Activated T-helper 17 cell treated with anti-CD3 and anti-CD28 coated beads, Interleukin-2, amount 50 U/mL, for 72 hours (primary cell): Measurements from ENCODE around the gene NAGK. TPM values are rescaled to one million over a fixed set of nuclear protein-coding genes. Genes with fewer than 3 reads are reported as not detected.

Experiments used
- ATAC-seq: fragments of 150-1000 bp; cut with Tn5 transposase; replicated peaks from 2 replicates; pipeline ENCODE4 v1.10.0; 2021; ENCODE audit warnings: mild to moderate bottlenecking, moderate library complexity
- H3K27ac Mint-ChIP-seq: one replicate; pipeline ENCODE4 v1.8.0; 2022; ENCODE audit warnings: mixed read lengths
- H3K27me3 Mint-ChIP-seq: one replicate; pipeline ENCODE4 v1.8.0; 2022; ENCODE audit warnings: mixed read lengths
- H3K36me3 Mint-ChIP-seq: one replicate; pipeline ENCODE4 v1.8.0; 2022; ENCODE audit warnings: low read depth, mild to moderate bottlenecking, mixed read lengths
- H3K4me1 Mint-ChIP-seq: one replicate; pipeline ENCODE4 v1.8.0; 2022; ENCODE audit warnings: mixed read lengths
- H3K4me3 Mint-ChIP-seq: one replicate; pipeline ENCODE4 v1.8.0; 2022; ENCODE audit warnings: mild to moderate bottlenecking, mixed read lengths
- H3K9me3 Mint-ChIP-seq: one replicate; pipeline ENCODE4 v1.8.0; 2022; ENCODE audit warnings: mixed read lengths
- total RNA-seq, 2 donors: library from RNA; stranded (reverse); gene quantifications; one replicate each; pipeline ENCODE4 v1.2.3, GENCODE V29; 2022

NAGK gene
- total RNA-seq, 2 donors from 2014 or later: 44.1 to 55.4 TPM

DNA sequence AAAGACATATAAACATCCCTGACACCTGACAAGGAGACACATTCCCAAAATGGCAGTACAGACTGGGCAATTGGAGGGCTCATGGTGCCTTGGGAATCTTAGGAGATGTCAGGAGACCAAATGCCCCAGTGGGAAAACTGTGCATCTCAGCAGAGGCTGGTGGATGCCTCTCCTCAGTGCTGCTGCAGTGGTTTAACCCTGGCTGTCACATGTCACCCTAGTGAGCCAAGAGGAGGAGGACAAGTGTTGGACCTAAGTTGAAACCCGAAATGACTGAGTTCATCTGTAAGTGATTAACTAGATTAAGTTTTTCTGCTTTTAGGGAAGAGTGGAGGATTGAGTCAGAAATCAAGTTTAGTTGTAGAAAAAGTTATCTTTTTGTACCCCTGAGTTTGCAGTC is 5.2 kb upstream of the NAGK start:
- H3K4me1 Mint-ChIP-seq: no peaks in the 10 kb centered on the region
- H3K27me3 Mint-ChIP-seq: peaks cover 16% of the 10 kb centered on the region
- ATAC-seq: no peak
- H3K9me3 Mint-ChIP-seq: no peaks in the 10 kb centered on the region
- H3K4me3 Mint-ChIP-seq: no peak overlapping the region
- no peak overlapping the region for H3K27ac Mint-ChIP-seq
- H3K36me3 Mint-ChIP-seq: peaks cover 4% of the 10 kb centered on the region

DNA sequence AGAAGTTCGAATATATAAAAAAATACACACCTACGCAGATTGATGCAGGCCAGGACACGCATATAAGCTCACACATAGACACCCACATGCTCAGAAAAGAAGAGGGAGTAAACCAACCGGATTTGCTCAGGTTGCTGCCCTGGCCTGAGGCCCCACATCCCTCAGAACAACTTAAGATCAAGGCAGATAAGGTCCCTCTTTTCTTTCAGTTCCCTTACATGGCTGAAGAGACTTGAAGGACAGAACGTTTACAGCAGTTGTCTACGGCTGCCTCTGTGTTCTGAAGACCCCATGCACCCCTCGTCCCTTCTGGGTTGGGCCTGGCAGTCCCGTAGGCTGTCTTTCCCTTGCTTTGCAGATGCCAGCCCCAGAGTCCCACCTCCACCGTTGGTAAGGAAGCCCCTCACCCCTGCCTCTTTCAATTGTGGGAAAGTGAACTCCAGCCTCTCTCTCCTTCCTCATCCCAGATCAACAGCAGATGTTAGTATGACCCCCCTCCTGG is 4.3 kb upstream of the NAGK start:
- Mint-ChIP-seq H3K27me3 (peaks cover 12% of the 10 kb centered on the region), H3K4me1 (no peaks in the 10 kb centered on the region), H3K36me3 (peaks cover 11% of the 10 kb centered on the region), H3K27ac (no peak overlapping the region), H3K9me3 (no peaks in the 10 kb centered on the region), H3K4me3 (no peak overlapping the region)
- no peak for ATAC-seq

DNA sequence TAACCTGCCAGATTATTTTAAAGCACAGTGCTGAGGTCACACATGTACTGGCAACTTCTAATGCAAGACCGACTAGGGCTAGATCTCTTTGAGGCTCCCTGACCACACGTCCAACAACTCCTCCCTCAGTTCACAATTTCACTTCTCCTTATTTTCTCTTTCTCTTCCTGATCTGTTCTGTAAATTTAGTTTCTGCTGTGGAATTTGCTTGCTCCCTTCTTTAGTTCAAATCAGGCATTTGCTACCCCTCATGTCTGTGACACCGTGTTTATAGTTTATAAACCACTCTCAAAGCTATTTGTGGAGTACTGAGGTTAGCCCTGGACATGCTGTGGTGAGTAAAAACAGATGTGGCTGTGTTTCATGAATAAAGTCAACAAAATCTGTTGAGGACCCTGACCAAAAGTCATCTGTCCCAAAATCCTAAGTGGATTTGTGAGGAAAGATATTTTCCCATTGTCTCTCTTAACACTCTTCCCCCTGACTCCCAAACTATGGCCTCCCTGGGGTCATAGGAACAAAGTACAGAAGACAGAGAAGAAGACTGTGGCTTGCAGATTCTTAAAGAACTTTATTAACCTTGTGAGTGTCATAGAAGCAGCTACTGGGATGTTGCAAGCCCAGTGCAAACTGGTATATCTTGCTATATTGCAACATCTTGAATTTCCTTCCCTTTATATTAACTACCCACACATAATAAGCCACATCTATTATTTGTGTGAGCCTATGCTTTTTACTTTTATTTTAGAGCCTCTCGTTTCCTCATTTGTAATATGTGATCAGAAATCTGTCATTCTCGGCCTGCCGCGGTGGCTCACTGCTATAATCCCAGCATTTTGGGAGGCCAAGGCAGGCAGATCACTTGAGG is 3.5 kb upstream of the NAGK start:
- no peak for ATAC-seq
- no peak overlapping the region for H3K4me3 Mint-ChIP-seq
- H3K27me3 Mint-ChIP-seq: peaks cover 7% of the 10 kb centered on the region
- peaks cover 11% of the 10 kb centered on the region for H3K36me3 Mint-ChIP-seq
- no peak overlapping the region for H3K27ac Mint-ChIP-seq
- no peaks in the 10 kb centered on the region for H3K9me3 Mint-ChIP-seq
- peaks cover 7% of the 10 kb centered on the region for H3K4me1 Mint-ChIP-seq

DNA sequence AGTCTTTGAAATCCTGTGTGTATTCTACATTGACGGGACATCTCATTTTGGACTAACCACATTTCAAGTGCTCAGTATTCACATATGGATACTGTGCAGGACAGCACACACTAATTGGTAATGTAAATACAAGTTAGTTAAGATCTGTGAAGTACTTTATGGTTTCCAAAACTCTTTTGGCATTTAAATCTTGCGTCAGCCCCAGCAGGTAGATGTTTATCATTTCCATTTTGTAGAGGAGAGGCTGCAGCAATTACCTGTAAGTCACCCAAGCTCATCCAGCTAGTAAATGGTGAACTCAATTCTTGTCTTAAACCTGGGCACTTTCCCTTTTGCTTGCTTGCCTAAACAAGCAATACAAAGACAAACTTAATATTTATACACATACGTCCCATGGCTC is 1.6 kb upstream of the NAGK start:
- Mint-ChIP-seq H3K27me3 (no peaks in the 10 kb centered on the region), H3K4me1 (peaks cover 22% of the 10 kb centered on the region), H3K36me3 (peaks cover 18% of the 10 kb centered on the region), H3K9me3 (no peaks in the 10 kb centered on the region), H3K27ac (no peak overlapping the region), H3K4me3 (peak overlapping the region; percentile 95)
- no peak for ATAC-seq

DNA sequence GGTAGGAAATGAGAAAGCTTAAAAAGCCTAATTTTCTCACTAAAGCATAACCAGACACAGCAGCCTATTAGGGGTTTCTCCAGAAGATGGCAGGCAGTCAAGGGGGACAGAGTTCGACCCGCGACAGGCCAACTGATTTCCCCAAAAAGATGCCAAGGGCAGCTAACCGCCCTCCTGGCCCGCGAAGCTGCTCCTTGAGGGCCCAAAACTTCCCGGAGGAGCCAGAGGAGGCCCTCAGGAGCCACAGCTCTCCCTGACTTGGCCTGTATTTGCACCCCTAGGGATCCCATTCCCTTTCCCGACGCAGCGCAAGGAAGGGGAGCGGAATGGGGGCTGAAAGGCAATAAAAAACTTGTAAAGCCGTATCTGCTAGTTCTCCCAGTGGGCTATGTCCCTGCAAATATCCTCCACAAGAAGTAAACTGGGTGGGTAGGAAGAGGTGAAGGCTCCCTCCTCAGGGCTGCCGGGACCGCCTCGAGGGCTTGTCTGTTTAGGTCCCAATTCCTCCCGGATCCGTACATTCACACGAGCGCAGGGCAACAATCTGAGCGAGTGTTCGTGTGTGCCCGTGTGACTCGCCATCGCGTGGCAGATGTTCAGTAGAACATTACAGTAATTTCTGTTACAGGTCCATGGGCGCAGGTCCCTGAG is 756 bp upstream of the NAGK start:
- H3K27me3 Mint-ChIP-seq: no peaks in the 10 kb centered on the region
- ATAC-seq: peak; percentile 21
- H3K36me3 Mint-ChIP-seq: peaks cover 25% of the 10 kb centered on the region
- H3K4me3 Mint-ChIP-seq: peak overlapping the region; percentile 95
- H3K27ac Mint-ChIP-seq: peak overlapping the region; percentile 96
- no peaks in the 10 kb centered on the region for H3K9me3 Mint-ChIP-seq
- peaks cover 26% of the 10 kb centered on the region for H3K4me1 Mint-ChIP-seq

DNA sequence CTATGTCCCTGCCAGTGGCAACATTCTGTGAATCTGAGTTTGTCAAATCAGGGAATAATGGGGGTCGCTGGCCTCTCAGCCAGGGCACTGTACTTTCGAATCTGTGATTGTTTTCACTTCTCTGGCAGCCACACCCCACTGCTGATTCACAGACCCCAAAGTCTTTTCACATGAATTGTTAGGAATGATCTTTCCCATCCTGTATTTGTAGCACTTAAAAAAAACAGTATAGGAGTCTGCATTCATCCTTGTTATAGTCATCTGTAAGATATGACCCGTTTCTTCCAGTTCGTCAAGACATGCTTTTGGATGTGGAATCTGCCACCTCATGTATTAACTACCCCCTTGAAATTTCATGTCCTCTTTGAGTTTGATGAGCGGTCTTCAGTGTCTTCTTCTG is 928 bp downstream of the NAGK start:
- Mint-ChIP-seq H3K4me1 (peaks cover 38% of the 10 kb centered on the region), H3K27ac (peak overlapping the region; percentile 96)

DNA sequence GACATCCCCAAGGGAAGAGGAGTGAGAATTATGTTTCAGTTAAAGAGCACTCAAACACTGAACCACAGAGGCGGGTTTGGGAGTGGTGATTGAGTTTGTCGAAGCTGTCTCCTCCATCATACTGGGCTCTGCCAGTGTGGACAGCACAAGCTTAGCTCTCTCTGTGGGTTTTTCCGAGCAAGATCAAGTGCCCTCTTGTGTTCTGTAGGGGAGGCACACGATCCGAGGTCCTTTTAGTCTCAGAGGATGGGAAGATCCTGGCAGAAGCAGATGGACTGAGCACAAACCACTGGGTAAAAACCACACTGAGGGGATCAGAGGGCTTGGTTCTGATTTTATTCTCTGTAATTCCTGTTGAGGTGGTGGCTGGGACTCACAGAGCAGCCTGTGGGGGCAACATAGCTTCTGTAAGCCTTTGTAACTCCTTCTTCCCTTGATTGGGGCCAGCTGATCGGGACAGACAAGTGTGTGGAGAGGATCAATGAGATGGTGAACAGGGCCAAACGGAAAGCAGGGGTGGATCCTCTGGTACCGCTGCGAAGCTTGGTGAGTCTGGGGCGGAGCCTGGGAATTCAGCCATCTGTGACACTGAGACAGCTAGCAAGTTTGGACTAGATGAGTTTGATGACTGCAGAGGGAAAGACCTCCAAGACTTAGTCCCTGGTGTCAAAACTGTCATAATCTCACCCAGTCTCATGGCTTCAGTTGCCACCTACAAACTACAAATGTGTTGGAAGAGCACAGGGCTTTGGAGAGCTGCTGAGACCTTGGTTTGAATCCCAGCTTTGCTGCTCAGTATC is 2.0 kb downstream of the NAGK start:
- H3K4me1 Mint-ChIP-seq: peaks cover 38% of the 10 kb centered on the region
- H3K27ac Mint-ChIP-seq: peak overlapping the region; percentile 66
- no peaks in the 10 kb centered on the region for H3K9me3 Mint-ChIP-seq
- H3K4me3 Mint-ChIP-seq: peak overlapping the region; percentile 95
- H3K27me3 Mint-ChIP-seq: no peaks in the 10 kb centered on the region
- ATAC-seq: no peak
- peaks cover 53% of the 10 kb centered on the region for H3K36me3 Mint-ChIP-seq

More for the DNA sequence above, 928 bp downstream of the NAGK start:
- ATAC-seq: no peak
- Mint-ChIP-seq H3K36me3 (peaks cover 42% of the 10 kb centered on the region), H3K4me3 (peak overlapping the region; percentile 95), H3K9me3 (no peaks in the 10 kb centered on the region), H3K27me3 (no peaks in the 10 kb centered on the region)

DNA sequence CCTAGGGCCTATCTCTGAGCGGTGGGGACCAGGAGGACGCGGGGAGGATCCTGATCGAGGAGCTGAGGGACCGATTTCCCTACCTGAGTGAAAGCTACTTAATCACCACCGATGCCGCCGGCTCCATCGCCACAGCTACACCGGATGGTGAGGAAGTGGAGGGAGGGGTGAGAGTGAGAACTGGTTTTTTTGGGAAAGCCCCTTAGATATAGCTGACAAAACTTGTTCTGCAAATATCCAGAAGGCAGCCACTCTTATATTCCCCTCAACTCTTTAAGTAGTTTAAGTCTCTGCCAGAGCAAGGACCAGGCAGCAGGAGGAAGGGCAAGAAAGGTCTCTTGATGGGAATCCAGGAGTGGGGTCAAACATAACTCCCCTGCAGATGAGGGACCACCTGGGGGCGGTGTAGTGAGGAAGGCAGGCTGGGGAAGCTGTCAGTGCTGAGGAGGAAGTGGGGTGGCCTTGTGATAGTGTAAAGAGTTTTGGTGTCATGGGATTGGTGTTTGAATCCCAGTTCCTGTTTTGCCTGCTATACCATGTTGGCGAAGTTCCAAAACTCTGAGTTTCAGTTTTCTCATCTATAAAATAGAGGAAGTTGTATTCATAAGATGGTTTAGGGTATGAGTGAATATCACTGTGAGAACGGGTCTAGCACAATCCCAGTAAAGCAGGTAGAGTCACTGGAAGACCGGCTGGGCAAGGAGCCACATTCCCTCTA is 3.4 kb downstream of the NAGK start:
- ATAC-seq: peak; percentile 54
- Mint-ChIP-seq H3K27me3 (no peaks in the 10 kb centered on the region), H3K9me3 (no peaks in the 10 kb centered on the region), H3K36me3 (peaks cover 67% of the 10 kb centered on the region), H3K27ac (peak overlapping the region; percentile 66), H3K4me1 (peaks cover 38% of the 10 kb centered on the region), H3K4me3 (peak overlapping the region; percentile 95)

DNA sequence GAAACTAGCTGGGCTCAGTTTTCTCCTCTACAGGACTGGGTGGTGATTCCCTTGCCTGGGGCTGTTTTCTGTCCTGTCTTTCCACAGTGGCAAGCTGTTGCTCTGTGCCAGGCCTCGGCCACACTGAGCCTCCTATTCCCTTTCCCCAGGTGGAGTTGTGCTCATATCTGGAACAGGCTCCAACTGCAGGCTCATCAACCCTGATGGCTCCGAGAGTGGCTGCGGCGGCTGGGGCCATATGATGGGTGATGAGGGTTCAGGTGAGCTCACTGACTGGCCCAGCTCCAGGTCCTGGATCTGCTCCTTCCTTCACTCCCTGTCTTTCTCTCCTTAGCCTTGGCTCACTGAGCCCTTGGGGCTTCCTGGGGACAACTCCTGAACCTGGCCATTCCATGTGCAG is 4.0 kb downstream of the NAGK start:
- Mint-ChIP-seq H3K36me3 (peaks cover 73% of the 10 kb centered on the region), H3K4me1 (peaks cover 38% of the 10 kb centered on the region), H3K4me3 (peak overlapping the region; percentile 95), H3K27ac (peak overlapping the region; percentile 66), H3K9me3 (no peaks in the 10 kb centered on the region), H3K27me3 (no peaks in the 10 kb centered on the region)
- no peak for ATAC-seq

DNA sequence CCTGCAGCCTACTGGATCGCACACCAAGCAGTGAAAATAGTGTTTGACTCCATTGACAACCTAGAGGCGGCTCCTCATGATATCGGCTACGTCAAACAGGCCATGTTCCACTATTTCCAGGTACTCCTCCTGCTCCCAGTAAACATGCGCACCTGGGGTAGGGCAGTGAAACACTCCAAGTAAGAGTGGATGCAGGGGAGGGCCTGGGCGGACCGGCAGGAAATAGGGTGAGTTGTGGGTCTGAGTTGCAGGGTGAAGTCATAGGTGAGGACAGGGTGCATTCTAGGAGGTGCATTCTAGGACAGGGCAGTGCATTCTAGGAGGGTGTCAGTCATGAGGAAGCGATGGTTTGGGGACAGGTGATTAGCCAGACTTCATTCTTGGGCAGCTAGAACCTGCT is 5.0 kb downstream of the NAGK start:
- Mint-ChIP-seq H3K27me3 (no peaks in the 10 kb centered on the region), H3K4me1 (peaks cover 38% of the 10 kb centered on the region), H3K4me3 (peak overlapping the region; percentile 20), H3K9me3 (no peaks in the 10 kb centered on the region), H3K36me3 (peaks cover 76% of the 10 kb centered on the region), H3K27ac (peak overlapping the region; percentile 44)
- ATAC-seq: no peak

DNA sequence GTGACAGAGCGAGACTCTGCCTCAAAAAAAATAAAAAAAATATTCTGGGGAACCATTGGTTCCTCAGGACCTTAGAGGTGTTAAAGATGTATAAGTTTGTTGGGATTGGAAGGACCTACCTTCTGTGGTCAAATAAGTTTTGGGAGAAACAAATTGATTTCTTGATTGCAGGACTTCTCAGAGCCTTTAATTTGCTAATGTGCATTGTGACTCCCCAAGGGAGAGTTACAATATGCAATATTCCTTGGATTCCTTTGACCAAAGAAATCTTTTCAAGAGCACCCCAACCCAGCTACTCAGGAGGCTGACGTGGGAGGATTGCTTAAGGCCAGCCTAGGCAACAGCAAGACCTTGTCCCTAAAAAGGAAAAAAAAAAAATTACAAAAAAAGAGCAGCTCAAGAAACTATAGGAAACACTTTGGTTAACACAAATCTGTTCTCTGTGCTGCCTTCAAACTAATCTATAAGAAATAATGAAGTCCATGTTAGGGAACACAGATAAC is 6.5 kb downstream of the NAGK start:
- no peaks in the 10 kb centered on the region for H3K9me3 Mint-ChIP-seq
- no peak overlapping the region for H3K27ac Mint-ChIP-seq
- no peak overlapping the region for H3K4me3 Mint-ChIP-seq
- H3K36me3 Mint-ChIP-seq: peaks cover 83% of the 10 kb centered on the region
- no peaks in the 10 kb centered on the region for H3K27me3 Mint-ChIP-seq
- no peak for ATAC-seq
- peaks cover 31% of the 10 kb centered on the region for H3K4me1 Mint-ChIP-seq

DNA sequence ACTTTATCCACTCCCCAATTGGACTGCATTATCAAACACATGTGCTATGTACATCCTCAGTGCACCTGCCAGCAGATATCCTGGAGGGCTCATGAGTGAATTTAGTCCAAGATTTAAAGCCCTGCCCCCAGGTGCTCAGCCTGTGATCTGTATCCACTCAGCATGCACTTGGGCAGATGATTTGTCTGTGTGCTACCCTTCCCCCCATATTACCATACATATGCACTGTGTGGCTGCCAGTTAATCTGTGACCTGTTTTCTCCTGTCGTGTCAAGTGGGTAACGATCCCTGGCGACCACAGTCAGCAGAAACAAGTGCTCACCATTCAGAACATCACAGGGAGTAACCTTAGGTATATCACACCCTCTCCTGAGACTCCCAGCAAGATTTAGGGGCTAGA is 10.2 kb downstream of the NAGK start:
- H3K4me1 Mint-ChIP-seq: peaks cover 14% of the 10 kb centered on the region
- ATAC-seq: no peak
- no peaks in the 10 kb centered on the region for H3K9me3 Mint-ChIP-seq
- H3K36me3 Mint-ChIP-seq: peaks cover 63% of the 10 kb centered on the region
- H3K27me3 Mint-ChIP-seq: no peaks in the 10 kb centered on the region
- H3K4me3 Mint-ChIP-seq: no peak overlapping the region
- H3K27ac Mint-ChIP-seq: peak overlapping the region; percentile 17

DNA sequence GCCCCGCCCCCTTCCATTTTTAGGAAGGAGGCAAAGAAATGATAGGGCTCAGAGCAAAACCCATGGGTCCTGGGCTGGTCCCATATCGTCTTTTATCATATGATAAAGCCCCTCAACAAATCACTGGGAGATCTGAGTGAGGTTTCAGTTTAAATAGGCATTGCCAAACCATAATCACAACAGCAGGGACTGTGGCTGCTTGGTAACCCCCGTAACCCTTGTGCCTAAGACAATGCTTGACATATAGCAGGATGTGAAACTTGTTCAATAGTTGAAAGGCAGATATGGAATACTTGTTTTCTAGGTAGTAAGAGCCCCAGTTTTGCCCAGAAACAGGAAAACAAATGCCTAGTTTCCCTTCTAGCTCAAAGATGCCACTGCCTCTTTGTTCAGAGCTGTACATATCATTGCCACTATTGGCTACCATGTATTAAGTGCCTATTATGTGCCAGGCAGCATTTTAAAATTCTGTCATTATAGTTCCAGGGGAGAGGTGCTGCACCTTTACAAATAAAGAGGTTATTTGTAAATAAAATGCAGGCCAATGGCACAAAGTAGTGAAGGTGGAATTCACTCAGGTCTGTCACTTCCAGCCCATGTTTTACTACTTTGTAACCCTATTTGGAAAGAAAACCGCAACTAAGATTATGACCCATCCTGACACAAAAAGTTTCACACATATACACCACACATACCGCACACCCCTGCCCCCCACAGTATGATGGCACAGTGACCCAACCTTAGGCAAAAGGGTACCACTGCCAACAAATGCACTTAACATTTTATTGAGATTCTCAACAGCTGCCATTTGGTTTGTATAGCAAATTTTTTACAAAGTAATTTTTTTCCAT is 14.2 kb downstream of the NAGK start:
- H3K4me3 Mint-ChIP-seq: peak overlapping the region; percentile 19
- peak overlapping the region; percentile 67 for H3K27ac Mint-ChIP-seq
- peak; percentile 97 for ATAC-seq
- H3K4me1 Mint-ChIP-seq: peaks cover 7% of the 10 kb centered on the region
- H3K36me3 Mint-ChIP-seq: peaks cover 23% of the 10 kb centered on the region
- no peaks in the 10 kb centered on the region for H3K9me3 Mint-ChIP-seq
- H3K27me3 Mint-ChIP-seq: peaks cover 13% of the 10 kb centered on the region
